Endodermal cell (in vitro differentiated cells): ENCODE results near the gene S100B. TPM values are rescaled to one million over a fixed set of nuclear protein-coding genes. Genes with fewer than 3 reads are reported as not detected.

Source experiments
- DNase-seq: peaks from one replicate; pipeline ENCODE4 v3.0.0-alpha.2; 2017
- H3K27ac ChIP-seq: 2 replicates; pipeline ENCODE4 v1.5.1; 2013; ENCODE audit warnings: mild to moderate bottlenecking, low read depth, low read length, moderate library complexity
- H3K27me3 ChIP-seq: 2 replicates; pipeline ENCODE4 v1.6.1; 2013; ENCODE audit warnings: mild to moderate bottlenecking, low read length, moderate library complexity; ENCODE audit not compliant: insufficient read depth, control insufficient read depth, poor library complexity, severe bottlenecking
- H3K36me3 ChIP-seq: 2 replicates; pipeline ENCODE4 v1.7.0; 2013; ENCODE audit warnings: mild to moderate bottlenecking, low read length, moderate library complexity; ENCODE audit not compliant: control insufficient read depth, insufficient read depth
- H3K4me1 ChIP-seq: one replicate; pipeline ENCODE4 v1.7.0; 2013; ENCODE audit warnings: low read length; ENCODE audit not compliant: control insufficient read depth, insufficient read depth
- H3K4me3 ChIP-seq: 2 replicates; pipeline ENCODE4 v1.5.1; 2013; ENCODE audit warnings: mild to moderate bottlenecking, low read length, moderate library complexity
- H3K9ac ChIP-seq: 2 replicates; pipeline ENCODE4 v1.6.1; 2013; ENCODE audit warnings: mild to moderate bottlenecking, low read length, moderate library complexity; ENCODE audit not compliant: poor library complexity, severe bottlenecking; ENCODE audit errors: extremely low read depth
- H3K9me3 ChIP-seq: 2 replicates; pipeline ENCODE4 v1.6.1; 2013; ENCODE audit warnings: mild to moderate bottlenecking, low read length, moderate library complexity; ENCODE audit not compliant: control insufficient read depth
- H3K27ac Mint-ChIP-seq: 2 replicates; pipeline ENCODE4 v1.8.0; 2020; ENCODE audit warnings: mixed read lengths
- H3K27me3 Mint-ChIP-seq: 2 replicates; pipeline ENCODE4 v1.8.0; 2021; ENCODE audit warnings: mild to moderate bottlenecking, mixed read lengths; ENCODE audit not compliant: insufficient read depth
- H3K36me3 Mint-ChIP-seq: 2 replicates; pipeline ENCODE4 v1.8.0; 2020; ENCODE audit warnings: low read depth, mixed read lengths
- H3K4me1 Mint-ChIP-seq: 2 replicates; pipeline ENCODE4 v1.8.0; 2020; ENCODE audit warnings: mixed read lengths
- H3K4me3 Mint-ChIP-seq: 2 replicates; pipeline ENCODE4 v1.8.0; 2020; ENCODE audit warnings: mild to moderate bottlenecking, moderate library complexity, mixed read lengths
- H3K9me3 Mint-ChIP-seq: 2 replicates; pipeline ENCODE4 v1.8.0; 2020; ENCODE audit warnings: mild to moderate bottlenecking, mixed read lengths
- WGBS, 2 experiments: methylation state at CpG; one replicate each; pipeline versions ENCODE4 v1.1.5 to v1.1.7; 2013; ENCODE audit warnings: missing lambda C conversion rate in 2 of 2, mixed read lengths in 1 of 2; ENCODE audit not compliant: insufficient coverage in 1 of 2, insufficient read length in 1 of 2; 5-methylcytosine and 5-hydroxymethylcytosine counted together
- total RNA-seq, 2 donors: library from RNA; stranded (reverse); fragmentation: NEBNext Ultra II Directional in 1 of 2; extraction: Animal tissue kit (Norgen Biotek cat#: 25700) in 1 of 2; gene quantifications; 2 replicates in 1 of 2; 3 replicates in 1 of 2; pipeline ENCODE4 v1.2.1, GENCODE V29; 2021
- TF ChIP-seq, protein P1 (sequence below): fragments of 200-600 bp; sonication (generic); conservative IDR thresholded peaks from 2 replicates; pipeline ENCODE4 v1.5.0; 2021; ENCODE audit warnings: antibody characterized with exemption, mild to moderate bottlenecking

S100B gene
- total RNA-seq, 2 donors from 2014 or later: not detected

GRCh38 chr21:46621457-46622182 is 16.7 kb upstream of the S100B start:
- WGBS, 2 experiments: 75 to 92% methylated on average over 4 to 9 of the region's 9 CpGs
- no peaks in the 10 kb centered on the region for H3K27me3 ChIP-seq

GRCh38 chr21:46620846-46621245 is 16.0 kb upstream of the S100B start:
- H3K36me3 ChIP-seq: no peaks in the 10 kb centered on the region
- H3K4me3 ChIP-seq: no peak overlapping the region
- no peaks in the 10 kb centered on the region for H3K27me3 ChIP-seq
- Mint-ChIP-seq H3K27me3 (peaks cover 4% of the 10 kb centered on the region), H3K36me3 (no peaks in the 10 kb centered on the region), H3K4me1 (peaks cover 10% of the 10 kb centered on the region), H3K9me3 (peaks cover 10% of the 10 kb centered on the region), H3K4me3 (no peak overlapping the region), H3K27ac (no peak overlapping the region)
- peaks cover 6% of the 10 kb centered on the region for H3K9me3 ChIP-seq
- no peak for DNase-seq
- TF ChIP-seq, protein P1, sequence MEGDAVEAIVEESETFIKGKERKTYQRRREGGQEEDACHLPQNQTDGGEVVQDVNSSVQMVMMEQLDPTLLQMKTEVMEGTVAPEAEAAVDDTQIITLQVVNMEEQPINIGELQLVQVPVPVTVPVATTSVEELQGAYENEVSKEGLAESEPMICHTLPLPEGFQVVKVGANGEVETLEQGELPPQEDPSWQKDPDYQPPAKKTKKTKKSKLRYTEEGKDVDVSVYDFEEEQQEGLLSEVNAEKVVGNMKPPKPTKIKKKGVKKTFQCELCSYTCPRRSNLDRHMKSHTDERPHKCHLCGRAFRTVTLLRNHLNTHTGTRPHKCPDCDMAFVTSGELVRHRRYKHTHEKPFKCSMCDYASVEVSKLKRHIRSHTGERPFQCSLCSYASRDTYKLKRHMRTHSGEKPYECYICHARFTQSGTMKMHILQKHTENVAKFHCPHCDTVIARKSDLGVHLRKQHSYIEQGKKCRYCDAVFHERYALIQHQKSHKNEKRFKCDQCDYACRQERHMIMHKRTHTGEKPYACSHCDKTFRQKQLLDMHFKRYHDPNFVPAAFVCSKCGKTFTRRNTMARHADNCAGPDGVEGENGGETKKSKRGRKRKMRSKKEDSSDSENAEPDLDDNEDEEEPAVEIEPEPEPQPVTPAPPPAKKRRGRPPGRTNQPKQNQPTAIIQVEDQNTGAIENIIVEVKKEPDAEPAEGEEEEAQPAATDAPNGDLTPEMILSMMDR: no peak
- H3K27ac ChIP-seq: peak overlapping the region; percentile 94
- WGBS, 2 experiments: 96 to 100% methylated on average over 4 to 7 of the region's 7 CpGs
- no peak overlapping the region for H3K9ac ChIP-seq
- no peaks in the 10 kb centered on the region for H3K4me1 ChIP-seq

More at GRCh38 chr21:46621457-46622182, 16.7 kb upstream of the S100B start:
- Mint-ChIP-seq H3K36me3 (no peaks in the 10 kb centered on the region), H3K4me3 (no peak overlapping the region), H3K4me1 (peaks cover 10% of the 10 kb centered on the region), H3K9me3 (peaks cover 17% of the 10 kb centered on the region), H3K27me3 (peaks cover 4% of the 10 kb centered on the region), H3K27ac (peak overlapping the region; percentile 26)
- TF ChIP-seq, protein P1: no peak
- Histone ChIP-seq H3K4me1 (no peaks in the 10 kb centered on the region), H3K36me3 (no peaks in the 10 kb centered on the region), H3K9ac (no peak overlapping the region), H3K27ac (peak overlapping the region; percentile 94), H3K4me3 (no peak overlapping the region), H3K9me3 (peaks cover 6% of the 10 kb centered on the region)
- no peak for DNase-seq

DNA sequence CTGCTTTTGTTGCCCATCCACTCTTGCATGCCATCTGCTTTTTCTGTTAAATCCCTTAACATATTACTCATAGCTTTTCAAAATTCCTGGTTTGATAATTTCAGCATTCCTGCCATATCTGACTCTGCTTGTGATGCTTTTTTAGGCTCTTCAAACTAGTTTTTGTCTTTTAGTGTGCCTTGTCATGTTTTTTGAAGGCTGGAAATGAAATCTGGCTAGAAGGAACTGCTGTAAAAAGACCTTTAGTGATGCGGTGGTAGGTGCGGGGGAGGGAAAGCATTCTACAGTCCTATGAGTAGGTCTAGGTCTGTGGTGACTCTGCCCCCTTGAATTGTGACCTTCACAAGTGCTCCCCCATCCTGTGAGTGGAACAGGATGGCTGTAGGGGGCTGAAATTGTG is 15.0 kb upstream of the S100B start:
- Histone ChIP-seq H3K9ac (no peak overlapping the region), H3K4me1 (no peaks in the 10 kb centered on the region), H3K4me3 (no peak overlapping the region), H3K27ac (no peak overlapping the region), H3K9me3 (no peaks in the 10 kb centered on the region), H3K36me3 (no peaks in the 10 kb centered on the region), H3K27me3 (no peaks in the 10 kb centered on the region)
- WGBS, 2 experiments: 96 to 100% methylated on average over 2 of the region's 2 CpGs
- TF ChIP-seq, protein P1: no peak
- Mint-ChIP-seq H3K27me3 (peaks cover 10% of the 10 kb centered on the region), H3K27ac (no peak overlapping the region), H3K4me1 (peaks cover 10% of the 10 kb centered on the region), H3K9me3 (no peaks in the 10 kb centered on the region), H3K4me3 (no peak overlapping the region), H3K36me3 (no peaks in the 10 kb centered on the region)
- DNase-seq: no peak
